ENCODE measurements around the gene MEIOC. TPM values are rescaled to one million over a fixed set of nuclear protein-coding genes. Genes with fewer than 3 reads are reported as not detected.

Gene MEIOC
- polyA plus RNA-seq, 3 donors, result 0.09 to 0.15 TPM; not detected in 1

DNA sequence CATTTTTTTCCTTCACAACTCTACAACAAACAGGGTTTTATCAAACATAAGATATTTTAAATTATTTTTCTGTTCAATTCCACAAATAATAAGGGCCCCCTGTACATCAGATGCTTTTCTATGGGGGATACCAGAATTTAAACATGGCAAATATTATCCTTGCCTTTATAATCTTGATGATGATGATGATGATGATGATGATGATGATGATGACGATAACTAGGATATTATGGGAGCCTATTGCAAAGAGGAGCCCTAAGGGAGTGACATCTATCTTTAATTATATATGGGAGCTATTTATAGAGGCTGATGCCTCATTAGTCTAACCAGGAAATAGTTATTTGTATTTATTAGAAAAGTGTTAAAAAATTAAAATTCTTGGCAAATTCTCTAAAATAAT is 6.8 kb downstream of the MEIOC start:
- TF ChIP-seq CTCF (IDR thresholded peaks at IDR 0.05), result no peak
- Mint-ChIP-seq H3K4me3 (no peak overlapping the region), H3K27ac (no peak overlapping the region), H3K36me3 (no peaks in the 10 kb centered on the region), H3K4me1 (no peaks in the 10 kb centered on the region), H3K9me3 (peaks cover 0 to 4% (median 0%) of the 10 kb centered on the region in 7 donors), H3K27me3 (ENCODE audit: low read depth in 3 of 3) (peaks cover 4 to 13% (median 6%) of the 10 kb centered on the region in 3 donors)
- Histone ChIP-seq H3K27ac (ENCODE audit: low read depth in 1 of 2, low read length in 2 of 2) (no peak overlapping the region), H3K79me2 (ENCODE audit: insufficient read depth, low read length) (no peaks in the 10 kb centered on the region), H3K27me3 (ENCODE audit: control insufficient read depth in 2 of 2, insufficient read depth in 2 of 2, low read length in 2 of 2) (peaks cover 0 to 24% of the 10 kb centered on the region in 2 donors), H4K20me1 (ENCODE audit: insufficient read depth, low read length) (no peaks in the 10 kb centered on the region), H3K4me2 (replicated peaks; ENCODE audit: extremely low read depth, low read length, poor library complexity, severe bottlenecking) (no peak overlapping the region), H2AFZ (ENCODE audit: insufficient read depth, low read depth, low read length, poor library complexity, severe bottlenecking) (no peak overlapping the region), H3K4me1 (ENCODE audit: control insufficient read depth in 1 of 2, insufficient read depth in 2 of 2, low read length in 2 of 2) (no peaks in the 10 kb centered on the region), H3K9me3 (replicated peaks in 1 of 2; ENCODE audit: control insufficient read depth in 1 of 2, insufficient read depth in 1 of 2, low read length in 2 of 2) (no peaks in the 10 kb centered on the region), H3K36me3 (replicated peaks in 1 of 2; ENCODE audit: control insufficient read depth in 1 of 2, insufficient read depth in 2 of 2, low read length in 2 of 2) (no peaks in the 10 kb centered on the region), H3K9ac (ENCODE audit: insufficient read depth, low read length, poor library complexity, severe bottlenecking) (no peak overlapping the region), H3K4me3 (replicated peaks in 1 of 3; ENCODE audit: low read depth in 2 of 3, low read length in 3 of 3) (no peak overlapping the region)
- intact Hi-C loops (cut with micrococcal nuclease), result no loop called here
- no CpG with 5 or more reads among the region's 1 CpG for WGBS (ENCODE audit: insufficient coverage)
- no peak for DNase-seq

DNA sequence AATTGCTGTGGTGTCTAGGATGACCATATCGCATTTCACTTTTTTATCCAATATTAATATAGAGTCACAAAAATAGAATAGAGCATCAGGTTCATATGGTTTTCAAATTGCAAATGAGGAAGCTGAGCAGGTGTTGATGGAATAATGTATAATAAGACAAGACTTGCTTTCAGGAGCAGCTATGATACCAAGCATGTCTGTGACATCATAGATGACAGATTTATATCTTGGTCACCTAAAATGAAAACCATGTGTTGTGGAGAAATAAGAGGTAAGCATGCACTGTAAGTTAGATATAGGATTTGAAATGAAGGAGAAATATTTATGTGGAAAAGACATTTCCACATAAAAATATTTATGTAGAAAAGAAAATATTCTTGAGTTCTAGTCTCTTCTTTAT is 8.6 kb downstream of the MEIOC start:
- Mint-ChIP-seq H3K27ac (no peak overlapping the region), H3K4me1 (no peaks in the 10 kb centered on the region), H3K36me3 (no peaks in the 10 kb centered on the region), H3K4me3 (peak overlapping the region in 1 of 2 donors; percentile 12), H3K27me3 (ENCODE audit: low read depth in 3 of 3) (peaks cover 0 to 14% (median 5%) of the 10 kb centered on the region in 3 donors), H3K9me3 (no peaks in the 10 kb centered on the region)
- H3K27me3 ChIP-seq (ENCODE audit: control insufficient read depth in 2 of 2, insufficient read depth in 2 of 2, low read length in 2 of 2), result peaks cover 2 to 17% of the 10 kb centered on the region in 2 donors
- no peak overlapping the region for H3K4me2 ChIP-seq (replicated peaks; ENCODE audit: extremely low read depth, low read length, poor library complexity, severe bottlenecking)
- H3K36me3 ChIP-seq (replicated peaks in 1 of 2; ENCODE audit: control insufficient read depth in 1 of 2, insufficient read depth in 2 of 2, low read length in 2 of 2), result no peaks in the 10 kb centered on the region
- no peak overlapping the region for H3K27ac ChIP-seq (ENCODE audit: low read depth in 1 of 2, low read length in 2 of 2)
- intact Hi-C loops (cut with micrococcal nuclease), result no loop called here
- H3K4me1 ChIP-seq (ENCODE audit: control insufficient read depth in 1 of 2, insufficient read depth in 2 of 2, low read length in 2 of 2), result no peaks in the 10 kb centered on the region
- no peaks in the 10 kb centered on the region for H3K79me2 ChIP-seq (ENCODE audit: insufficient read depth, low read length)
- H3K9me3 ChIP-seq (replicated peaks in 1 of 2; ENCODE audit: control insufficient read depth in 1 of 2, insufficient read depth in 1 of 2, low read length in 2 of 2), result no peaks in the 10 kb centered on the region
- no peak overlapping the region for H3K4me3 ChIP-seq (replicated peaks in 1 of 3; ENCODE audit: low read depth in 2 of 3, low read length in 3 of 3)
- H4K20me1 ChIP-seq (ENCODE audit: insufficient read depth, low read length), result no peaks in the 10 kb centered on the region
- no peak for TF ChIP-seq CTCF (IDR thresholded peaks at IDR 0.05)
- DNase-seq, result no peak
- WGBS (ENCODE audit: insufficient coverage), result no CpG with 5 or more reads among the region's 1 CpG
- no peak overlapping the region for H2AFZ ChIP-seq (ENCODE audit: insufficient read depth, low read depth, low read length, poor library complexity, severe bottlenecking)
- no peak overlapping the region for H3K9ac ChIP-seq (ENCODE audit: insufficient read depth, low read length, poor library complexity, severe bottlenecking)
